ENCODE measurements around the gene ADAM15.

ADAM15 gene

GRCh38 chr1:155017946-155018316, 33.2 kb upstream of the ADAM15 start:
- no peak for TF ChIP-seq CTCF (IDR thresholded peaks at IDR 0.05; ENCODE audit: borderline replicate concordance, insufficient read depth, low read depth, low read length)
- peak overlapping the region; percentile 1 for H3K4me3 ChIP-seq (ENCODE audit: low read depth, low read length)

- no peak for TF ChIP-seq CTCF (IDR thresholded peaks at IDR 0.05; ENCODE audit: borderline replicate concordance, insufficient read depth, low read depth, low read length)
- H3K4me3 ChIP-seq (ENCODE audit: low read depth, low read length): no peak overlapping the region
Observed at GRCh38 chr1:155018617-155019348, 32.3 kb upstream of the ADAM15 start.

- no peak for TF ChIP-seq CTCF (IDR thresholded peaks at IDR 0.05; ENCODE audit: borderline replicate concordance, insufficient read depth, low read depth, low read length)
- H3K4me3 ChIP-seq (ENCODE audit: low read depth, low read length): no peak overlapping the region
Observed at GRCh38 chr1:155019377-155020245, 31.5 kb upstream of the ADAM15 start.

GRCh38 chr1:155022136-155022926, 28.8 kb upstream of the ADAM15 start:
- no peak for TF ChIP-seq CTCF (IDR thresholded peaks at IDR 0.05; ENCODE audit: borderline replicate concordance, insufficient read depth, low read depth, low read length)
- no peak overlapping the region for H3K4me3 ChIP-seq (ENCODE audit: low read depth, low read length)

GRCh38 chr1:155022927-155023236, 28.2 kb upstream of the ADAM15 start:
- TF ChIP-seq CTCF (IDR thresholded peaks at IDR 0.05; ENCODE audit: borderline replicate concordance, insufficient read depth, low read depth, low read length): no peak
- H3K4me3 ChIP-seq (ENCODE audit: low read depth, low read length): no peak overlapping the region

GRCh38 chr1:155023627-155024026, 27.5 kb upstream of the ADAM15 start:
- H3K4me3 ChIP-seq (ENCODE audit: low read depth, low read length): no peak overlapping the region
- TF ChIP-seq CTCF (IDR thresholded peaks at IDR 0.05; ENCODE audit: borderline replicate concordance, insufficient read depth, low read depth, low read length): no peak
